ENCODE results near the gene ATP10A.
A peak's percentile ranks its signal among the peaks of the same experiment; 100 is the strongest.
"Not testable (repeated sequence)": the region's sequence is repeated elsewhere in the genome, so short reads cannot be mapped to it uniquely, and the experiment has no call there.

Gene ATP10A

DNA sequence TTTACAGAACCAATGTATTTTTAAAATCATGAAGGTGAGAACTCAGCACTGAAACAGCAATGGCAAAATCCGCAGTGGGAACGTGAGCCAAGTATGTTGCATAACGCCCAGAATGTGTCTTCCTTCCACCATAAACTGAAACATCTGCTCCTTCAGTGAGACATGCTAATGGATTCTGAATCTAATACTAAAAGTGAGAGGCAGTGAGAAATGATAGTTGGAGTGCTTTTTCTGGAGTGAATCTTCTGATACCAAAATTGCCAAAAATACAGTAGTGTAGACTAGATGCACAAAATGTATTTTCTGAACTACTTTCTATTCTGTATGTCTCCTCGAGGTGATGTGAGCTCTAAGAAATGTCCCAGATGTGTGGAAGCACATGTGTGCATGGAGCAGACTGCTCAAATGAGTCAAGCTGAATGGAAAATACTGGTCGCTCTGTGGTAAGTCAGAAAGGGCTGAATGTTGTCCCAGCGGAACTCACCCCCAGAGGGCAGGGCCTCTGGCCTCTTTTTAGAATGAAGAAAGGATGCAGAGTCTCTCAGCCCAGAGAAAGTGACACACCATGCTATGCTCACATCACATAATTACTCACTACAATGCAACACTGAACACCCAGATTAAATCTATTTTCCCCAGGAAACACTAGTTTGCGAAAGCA is 73.0 kb downstream of the ATP10A start:
- peak; percentile 81 for DNase-seq (ENCODE audit: low read depth)

GRCh38 chr15:25789616-25789999 is 73.5 kb downstream of the ATP10A start:
- no peak for DNase-seq (ENCODE audit: low read depth)

DNA sequence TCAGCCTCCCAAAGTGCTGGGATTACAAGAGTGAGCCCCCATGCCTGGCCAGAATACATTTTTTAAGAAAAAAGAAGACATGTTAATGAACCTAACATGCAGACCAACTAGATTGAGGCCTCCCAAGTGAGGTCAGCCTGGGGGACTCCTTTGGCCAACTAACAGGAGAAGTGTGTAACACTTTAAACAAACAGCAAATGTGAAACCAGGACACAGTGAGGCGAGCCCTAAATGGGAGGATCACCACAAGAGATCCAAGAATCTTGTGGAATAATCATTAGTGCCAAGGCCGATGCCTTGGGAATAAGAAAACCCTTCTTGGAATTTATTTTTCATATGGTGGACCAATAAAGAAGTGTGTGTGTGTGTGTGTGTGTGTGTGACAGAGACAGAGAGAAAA is 73.9 kb downstream of the ATP10A start:
- peak; percentile 43 for DNase-seq (ENCODE audit: low read depth)

- DNase-seq (ENCODE audit: low read depth), result no peak
Measured at GRCh38 chr15:25787855-25788520, 75.1 kb downstream of the ATP10A start.

GRCh38 chr15:25787381-25787780 is 75.7 kb downstream of the ATP10A start:
- DNase-seq (ENCODE audit: low read depth), result no peak

- DNase-seq (ENCODE audit: low read depth), result no peak
Measured at GRCh38 chr15:25786040-25786439, 77.1 kb downstream of the ATP10A start.

GRCh38 chr15:25785641-25786025 is 77.5 kb downstream of the ATP10A start:
- no peak for DNase-seq (ENCODE audit: low read depth)

- no peak for DNase-seq (ENCODE audit: low read depth)
Measured at GRCh38 chr15:25784876-25785640, 78.1 kb downstream of the ATP10A start.

DNA sequence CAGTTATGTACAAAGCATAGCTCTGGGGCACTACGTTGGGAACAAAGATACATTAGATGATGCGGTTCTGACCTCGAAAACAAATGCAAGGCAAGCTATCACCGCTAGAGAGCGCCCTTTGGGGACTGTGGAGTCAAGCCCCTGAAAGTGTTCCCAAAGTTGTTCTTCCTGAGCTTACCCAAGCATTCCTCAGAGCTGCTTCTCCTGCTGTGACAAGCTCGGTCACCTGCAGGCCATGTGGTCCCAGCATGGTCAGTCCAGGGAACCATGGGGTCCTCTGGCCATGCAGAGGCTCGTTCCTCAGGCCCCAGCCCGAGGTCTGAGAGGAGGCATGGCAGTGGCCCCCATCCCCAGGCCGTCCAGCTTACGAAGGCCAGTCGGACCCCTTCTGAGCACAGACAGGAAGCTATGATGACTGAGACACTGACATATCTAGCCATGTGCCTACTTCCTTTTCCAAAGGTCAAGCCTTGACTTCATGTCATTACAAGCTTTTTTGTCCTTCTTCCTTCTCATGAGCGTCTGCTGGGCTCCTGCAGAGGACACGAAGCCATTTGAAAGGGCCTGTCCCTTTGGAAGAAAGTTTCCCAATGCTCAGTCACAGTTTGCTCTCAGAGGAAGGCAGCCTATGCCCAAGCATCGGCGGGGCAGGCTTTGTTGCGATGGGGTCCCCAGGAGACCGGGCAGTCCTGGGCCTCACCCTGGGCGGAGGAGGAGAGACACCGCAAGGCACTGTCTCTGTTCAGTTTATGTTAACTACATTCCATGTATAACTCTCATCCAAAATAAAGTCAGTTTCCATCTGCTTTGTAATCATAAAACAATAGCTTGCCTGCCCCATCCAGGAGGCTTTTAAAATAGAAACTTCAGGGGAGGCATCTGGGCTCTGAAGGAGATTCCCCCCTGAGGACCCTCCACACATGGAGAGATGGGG is 79.3 kb downstream of the ATP10A start:
- DNase-seq (ENCODE audit: low read depth), result no peak

GRCh38 chr15:25783134-25783533 is 80.0 kb downstream of the ATP10A start:
- no peak for DNase-seq (ENCODE audit: low read depth)

GRCh38 chr15:25780479-25781255 is 82.5 kb downstream of the ATP10A start:
- no peak for DNase-seq (ENCODE audit: low read depth)

- no peak for DNase-seq (ENCODE audit: low read depth)
Measured at GRCh38 chr15:25778161-25778560, 85.0 kb downstream of the ATP10A start.

- no peak for DNase-seq (ENCODE audit: low read depth)
Measured at GRCh38 chr15:25777037-25777436, 86.1 kb downstream of the ATP10A start.

DNA sequence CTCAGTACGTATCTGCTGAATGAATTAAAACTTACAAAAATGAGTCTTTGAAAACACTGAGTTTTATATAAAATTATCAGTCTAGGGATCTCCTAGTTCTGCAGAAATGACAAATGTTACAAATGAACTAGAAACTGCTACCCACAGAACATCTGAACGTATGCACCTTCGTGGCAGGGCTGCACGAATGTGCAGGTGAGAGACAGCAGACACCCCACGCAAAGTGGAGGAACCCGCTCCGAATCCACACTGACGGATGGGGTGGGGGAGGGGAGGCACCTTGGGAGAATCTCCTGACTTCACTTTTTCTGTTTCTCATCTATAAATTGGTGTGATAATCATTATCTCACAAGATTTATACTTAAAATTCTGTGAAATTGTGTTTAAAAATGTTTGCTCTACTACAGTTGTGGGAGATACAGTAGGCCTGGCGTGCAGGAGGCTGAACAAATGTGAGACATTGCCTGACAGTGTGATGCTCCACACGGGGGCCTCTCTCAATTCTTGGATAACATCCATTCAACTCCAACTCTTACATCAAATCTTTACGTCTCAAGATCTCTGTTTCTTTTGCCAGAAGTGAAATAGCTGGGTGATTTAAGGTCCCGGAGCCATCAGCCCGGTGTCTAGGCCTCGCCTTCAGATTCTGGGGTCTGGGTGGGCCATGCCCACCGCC is 86.9 kb downstream of the ATP10A start:
- no peak for DNase-seq (ENCODE audit: low read depth)

GRCh38 chr15:25775317-25775912 is 87.7 kb downstream of the ATP10A start:
- DNase-seq (ENCODE audit: low read depth), result peak; percentile 44

GRCh38 chr15:25774871-25775270 is 88.3 kb downstream of the ATP10A start:
- no peak for DNase-seq (ENCODE audit: low read depth)

DNA sequence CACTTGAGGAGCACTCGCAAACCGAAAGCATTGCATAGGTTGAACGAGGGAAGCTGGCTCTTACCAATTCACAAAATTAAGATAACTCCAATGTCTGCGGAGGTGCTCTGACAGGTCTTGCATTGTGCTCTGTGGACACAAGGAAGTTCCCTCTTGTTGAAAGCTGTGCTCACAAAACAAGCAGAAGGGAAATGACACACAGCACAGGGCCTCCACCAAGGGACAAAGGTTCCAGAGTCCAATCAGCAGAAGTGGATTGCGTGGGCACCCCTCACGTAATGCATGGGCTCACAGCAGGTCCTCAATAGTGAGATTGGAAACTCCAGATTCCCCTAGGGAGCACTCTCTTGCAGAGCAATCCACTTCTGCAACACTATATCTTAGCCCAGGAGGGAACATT is 89.9 kb downstream of the ATP10A start:
- DNase-seq (ENCODE audit: low read depth), result no peak

- DNase-seq (ENCODE audit: low read depth), result no peak
Measured at GRCh38 chr15:25772500-25772899, 90.6 kb downstream of the ATP10A start.

GRCh38 chr15:25771736-25772135 is 91.4 kb downstream of the ATP10A start:
- not testable (repeated sequence) for DNase-seq (ENCODE audit: low read depth)

DNA sequence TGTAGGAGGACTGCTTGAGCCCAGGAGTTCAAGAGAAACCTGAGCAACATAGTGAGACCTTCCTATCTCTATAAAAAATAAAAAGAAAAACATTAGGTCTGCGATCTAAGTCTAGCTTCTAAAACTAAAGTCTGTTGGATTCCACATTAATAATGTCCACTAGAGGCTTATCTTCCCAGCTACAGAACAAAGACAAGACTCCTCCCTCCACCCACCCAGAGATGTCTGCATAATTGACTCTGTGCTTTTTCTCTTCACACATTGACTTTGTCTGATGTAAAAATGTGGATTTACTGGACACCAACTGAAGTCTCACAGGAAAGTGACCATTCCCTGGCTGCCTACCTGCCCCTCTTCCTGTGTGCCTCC is 91.8 kb downstream of the ATP10A start:
- no peak for DNase-seq (ENCODE audit: low read depth)
